GM12878 (cell line): ENCODE results near the gene DENND4C. TPM values are rescaled to one million over a fixed set of nuclear protein-coding genes. Genes with fewer than 3 reads are reported as not detected.

Experiments used
- ATAC-seq: fragments of 200-7000 bp; cut with Tn5 transposase; 3 replicates; pipeline ENCODE4 v1.9.1; 2020; ENCODE audit warnings: mild to moderate bottlenecking, moderate library complexity
- BruUV-seq: library from RNA; stranded (reverse); fragments of 400-500 nt; replicated peaks from 2 replicates; lab custom pipeline; 2021; lab: Mats Ljungman, UMichigan
- CTCF ChIA-PET: fragments of 300-600 bp; sonication (Branson Sonifier 250); formaldehyde crosslinking; extraction: SDS; loops from one replicate; lab custom pipeline; 2021; ENCODE audit warnings: inconsistent platforms; lab: Yijun Ruan, JAX
- POLR2A ChIA-PET: fragments of 350-600 bp; formaldehyde crosslinking; extraction: SDS; loops from one replicate; lab custom pipeline; 2021; ENCODE audit warnings: inconsistent platforms; lab: Charles Lee
- RAD21 ChIA-PET: fragments of 300-600 bp; sonication (Branson Sonifier 250); formaldehyde crosslinking; loops from one replicate; lab custom pipeline; 2023; ENCODE audit warnings: antibody characterized with exemption; ENCODE audit not compliant: unreplicated experiment; lab: Charles Lee
- SMC1A ChIA-PET: fragments of 300-600 bp; sonication (Branson Sonifier 250); formaldehyde crosslinking; loops from one replicate; lab custom pipeline; 2023; ENCODE audit not compliant: unreplicated experiment, uncharacterized antibody; lab: Charles Lee
- DNase-seq: peaks from one replicate; pipeline ENCODE4 v3.0.0-alpha.2; 2011; ENCODE audit warnings: low read depth, low spot score
- FAIRE-seq: peaks from 3 replicates; lab custom pipeline; 2011; peaks lifted over from hg19 to GRCh38; lab: Jason Lieb, UNC
- H2AFZ ChIP-seq: 2 replicates; pipeline ENCODE4 v1.6.0; 2011; ENCODE audit warnings: low read depth, low read length, control low read depth; ENCODE audit not compliant: control insufficient read depth
- H3K27ac ChIP-seq: 2 replicates; pipeline ENCODE4 v1.5.1; 2011; ENCODE audit warnings: control low read depth; ENCODE audit not compliant: control insufficient read depth, insufficient read depth
- H3K27me3 ChIP-seq, 2 experiments: replicated peaks in 1 of 2; 2 replicates each; pipeline versions ENCODE4 v1.6.0 to v1.6.1; 2011; ENCODE audit warnings: low read length in 1 of 2; ENCODE audit not compliant: control insufficient read depth in 2 of 2, insufficient read depth in 2 of 2
- H3K36me3 ChIP-seq, 2 experiments: 2 replicates each; pipeline ENCODE4 v1.5.1; 2011; ENCODE audit warnings: low read length in 1 of 2; ENCODE audit not compliant: control insufficient read depth in 2 of 2, insufficient read depth in 2 of 2
- H3K4me1 ChIP-seq: 2 replicates; pipeline ENCODE4 v1.6.1; 2011; ENCODE audit warnings: mild to moderate bottlenecking, low read length, moderate library complexity, mixed read lengths; ENCODE audit not compliant: control insufficient read depth, insufficient read depth
- H3K4me2 ChIP-seq: 2 replicates; pipeline ENCODE4 v1.6.0; 2011; ENCODE audit warnings: control low read depth; ENCODE audit not compliant: control insufficient read depth, insufficient read depth
- H3K4me3 ChIP-seq: fragments of 200-600 bp; sonication (generic); 2 replicates; pipeline ENCODE4 v1.5.1; 2016
- H3K79me2 ChIP-seq: 2 replicates; pipeline ENCODE4 v1.6.0; 2011; ENCODE audit warnings: low read length; ENCODE audit not compliant: control insufficient read depth, insufficient read depth
- H3K9ac ChIP-seq: 2 replicates; pipeline ENCODE4 v1.8.0; 2011; ENCODE audit warnings: low read length, control low read depth, mixed read lengths; ENCODE audit not compliant: control insufficient read depth, insufficient read depth
- H3K9me3 ChIP-seq: replicated peaks from 3 replicates; pipeline ENCODE4 v1.5.1; 2011; ENCODE audit warnings: mild to moderate bottlenecking, low read length; ENCODE audit not compliant: control insufficient read depth, insufficient read depth
- H4K20me1 ChIP-seq: 2 replicates; pipeline ENCODE4 v1.6.0; 2011; ENCODE audit not compliant: control insufficient read depth, insufficient read depth
- BCLAF1 ChIP-seq: fragments of 450-650 bp; IDR thresholded peaks from 2 replicates; pipeline ENCODE4 v1.6.1; 2017; ENCODE audit warnings: antibody characterized with exemption, mild to moderate bottlenecking, moderate library complexity
- CHD1 ChIP-seq: IDR thresholded peaks from 2 replicates; pipeline ENCODE4 v1.6.1; 2012; ENCODE audit warnings: low read depth, low read length, improper control_type of control experiment
- CREB1 ChIP-seq: IDR thresholded peaks from 2 replicates; pipeline ENCODE4 v1.6.1; 2012; ENCODE audit warnings: low read depth, mild to moderate bottlenecking, inconsistent platforms
- EED ChIP-seq: sonication (generic); IDR thresholded peaks from 2 replicates; pipeline ENCODE4 v1.6.1; 2016; ENCODE audit warnings: antibody characterized with exemption, low read depth
- IKZF2 ChIP-seq, 2 experiments: fragments of 450-650 bp; IDR thresholded peaks; 2 replicates each; pipeline ENCODE4 v1.6.1; 2017; ENCODE audit warnings: mild to moderate bottlenecking in 2 of 2, moderate library complexity in 2 of 2
- LARP7 ChIP-seq: fragments of 450-650 bp; IDR thresholded peaks from 2 replicates; pipeline ENCODE4 v1.6.1; 2017; ENCODE audit warnings: mild to moderate bottlenecking
- MEF2A ChIP-seq: IDR thresholded peaks from 2 replicates; pipeline ENCODE4 v1.6.1; 2011; ENCODE audit warnings: low read depth, mild to moderate bottlenecking, low read length, moderate library complexity; ENCODE audit not compliant: insufficient read depth
- RAD51 ChIP-seq: fragments of 450-650 bp; IDR thresholded peaks from 2 replicates; pipeline ENCODE4 v1.6.1; 2016; ENCODE audit warnings: moderate library complexity, mild to moderate bottlenecking, inconsistent platforms
- TCF12 ChIP-seq: IDR thresholded peaks from 2 replicates; pipeline ENCODE4 v1.6.1; 2011; ENCODE audit warnings: low read depth, mild to moderate bottlenecking, low read length
- ZNF217 ChIP-seq: fragments of 450-650 bp; IDR thresholded peaks from 2 replicates; pipeline ENCODE4 v1.6.1; 2017; ENCODE audit warnings: antibody characterized with exemption, mild to moderate bottlenecking
- ZNF592 ChIP-seq: fragments of 450-650 bp; IDR thresholded peaks from 2 replicates; pipeline ENCODE4 v1.6.1; 2017; ENCODE audit warnings: mild to moderate bottlenecking, moderate library complexity
- ZNF687 ChIP-seq: fragments of 450-650 bp; IDR thresholded peaks from 2 replicates; pipeline ENCODE4 v1.6.1; 2017; ENCODE audit warnings: mild to moderate bottlenecking, moderate library complexity
- WGBS: methylation state at CpG from one replicate; pipeline ENCODE4 v1.1.6; 2016; ENCODE audit warnings: low lambda C conversion rate; ENCODE audit not compliant: insufficient replicate concordance, insufficient coverage; ENCODE audit errors: missing lambda C conversion rate; 5-methylcytosine and 5-hydroxymethylcytosine counted together
- in situ Hi-C: fragments of 300-500 bp; cut with MboI; formaldehyde crosslinking; loops from 9 replicates; pipeline ENCODE4 v1.14.3; 2018; ENCODE audit warnings: mixed read lengths
- intact Hi-C: fragments of 100-400 bp; cut with micrococcal nuclease; formaldehyde crosslinking; loops from one replicate; pipeline ENCODE4 v1.14.2; 2022; ENCODE audit not compliant: unreplicated experiment
- polyA plus RNA-seq, 11 experiments: library from polyadenylated mRNA; depleted of rRNA in 4 of 11; unstranded in 6 of 11; stranded (reverse) in 5 of 11; fragments of >200 nt; fragmentation: Nextera tagmentation in 4 of 11; fragmentation: Illumina TruSeq in 1 of 11; extraction: Ambion mirVana in 4 of 11; extraction: Trizol in 1 of 11; gene quantifications; 1 replicate in 1 of 11; 2 replicates in 10 of 11; pipeline versions ENCODE4 v1.2.1 to v1.2.3, GENCODE V29; 2011 to 2016; ENCODE audit warnings: inconsistent platforms in 2 of 11, missing spikeins in 2 of 11, low read depth in 1 of 11
- total RNA-seq, 4 experiments: library from RNA; depleted of rRNA in 3 of 4; stranded (reverse); fragments of >200 nt in 3 of 4; fragmentation: Illumina TruSeq in 1 of 4; extraction: Trizol in 1 of 4; gene quantifications; 2 replicates each; pipeline versions ENCODE4 v1.2.1 to v1.2.3, GENCODE V29; 2013 to 2021

Gene DENND4C
- total and polyA plus RNA-seq, 10 of the 15 experiments (the other 5 are each of a cell fraction or from before 2014, with no cell fraction given), result 8.2 to 49.3 (median 24.7) TPM

GRCh38 chr9:19193029-19193324, 37.5 kb upstream of the DENND4C start:
- Histone ChIP-seq H3K36me3 (no peaks in the 10 kb centered on the region), H3K27ac (no peak overlapping the region), H3K79me2 (no peaks in the 10 kb centered on the region), H3K9me3 (no peaks in the 10 kb centered on the region), H3K4me2 (no peak overlapping the region), H3K4me1 (no peaks in the 10 kb centered on the region), H4K20me1 (no peaks in the 10 kb centered on the region), H3K4me3 (no peak overlapping the region), H3K27me3 (no peaks in the 10 kb centered on the region), H3K9ac (no peak overlapping the region), H2AFZ (no peak overlapping the region)
- intact Hi-C loops, result no loop called here
- no TSS peak for BruUV-seq
- FAIRE-seq (no peak), ATAC-seq (no peak), DNase-seq (no peak)
- WGBS, result 76% methylated on average over 5 of the region's 5 CpGs
- ChIA-PET POLR2A (no interaction called here), CTCF (no interaction called here), RAD21 (no interaction called here), SMC1A (no interaction called here)
- in situ Hi-C loops, result no loop called here
- no peak for TF ChIP-seq ZNF217
- no peak for TF ChIP-seq TCF12
- TF ChIP-seq LARP7, result no peak
- no peak for TF ChIP-seq ZNF592
- no peak for TF ChIP-seq CREB1
- TF ChIP-seq ZNF687, result no peak
- TF ChIP-seq MEF2A, result no peak
- no peak for TF ChIP-seq CHD1
- no peak for TF ChIP-seq IKZF2 (IDR thresholded peaks at IDR 0.05)
- no peak for TF ChIP-seq EED
- no peak for TF ChIP-seq RAD51
- TF ChIP-seq BCLAF1, result no peak
